ENCODE measurements around the gene SCD5.

SCD5 gene

GRCh38 chr4:82639971-82640370 is 158.6 kb downstream of the SCD5 start:
- TF ChIP-seq CTCF (IDR thresholded peaks at IDR 0.05; ENCODE audit: low read length), result no peak
- TF ChIP-seq EZH2 (optimal IDR thresholded peaks at IDR 0.05; ENCODE audit: low read depth, low read length), result no peak
- no peak for TF ChIP-seq EZH2phosphoT487 (IDR thresholded peaks at IDR 0.05; ENCODE audit: low read length)
- Histone ChIP-seq H2AFZ (ENCODE audit: low read length) (no peak overlapping the region), H3K79me2 (ENCODE audit: low read length) (no peaks in the 10 kb centered on the region), H4K20me1 (ENCODE audit: insufficient read depth, low read length) (no peaks in the 10 kb centered on the region), H3K36me3 (replicated peaks; ENCODE audit: insufficient read depth, low read length) (no peaks in the 10 kb centered on the region), H3F3A (ENCODE audit: insufficient read depth, low read length) (no peaks in the 10 kb centered on the region), H3K4me2 (ENCODE audit: low read depth, low read length) (no peak overlapping the region), H3K27ac (ENCODE audit: low read length) (no peak overlapping the region), H3K9me3 (replicated peaks; ENCODE audit: insufficient read depth, low read length) (no peaks in the 10 kb centered on the region), H3K4me3 (ENCODE audit: low read length) (no peak overlapping the region), H3K27me3 (replicated peaks; ENCODE audit: insufficient read depth, low read length) (no peaks in the 10 kb centered on the region), H3K4me1 (ENCODE audit: low read length) (no peaks in the 10 kb centered on the region), H3K9ac (ENCODE audit: low read length) (no peak overlapping the region), H3K9me2 (replicated peaks; ENCODE audit: insufficient read depth, low read length) (no peaks in the 10 kb centered on the region)
- DNase-seq, result no peak

GRCh38 chr4:82638479-82638878 is 160.1 kb downstream of the SCD5 start:
- Histone ChIP-seq H4K20me1 (ENCODE audit: insufficient read depth, low read length) (no peaks in the 10 kb centered on the region), H3K9me2 (replicated peaks; ENCODE audit: insufficient read depth, low read length) (no peaks in the 10 kb centered on the region), H3K36me3 (replicated peaks; ENCODE audit: insufficient read depth, low read length) (no peaks in the 10 kb centered on the region), H3F3A (ENCODE audit: insufficient read depth, low read length) (no peaks in the 10 kb centered on the region), H3K27ac (ENCODE audit: low read length) (no peak overlapping the region), H3K9ac (ENCODE audit: low read length) (no peak overlapping the region), H2AFZ (ENCODE audit: low read length) (no peak overlapping the region), H3K4me3 (ENCODE audit: low read length) (no peak overlapping the region), H3K27me3 (replicated peaks; ENCODE audit: insufficient read depth, low read length) (no peaks in the 10 kb centered on the region), H3K4me1 (ENCODE audit: low read length) (no peaks in the 10 kb centered on the region), H3K79me2 (ENCODE audit: low read length) (no peaks in the 10 kb centered on the region), H3K4me2 (ENCODE audit: low read depth, low read length) (no peak overlapping the region), H3K9me3 (replicated peaks; ENCODE audit: insufficient read depth, low read length) (no peaks in the 10 kb centered on the region)
- no peak for DNase-seq
- TF ChIP-seq CTCF (IDR thresholded peaks at IDR 0.05; ENCODE audit: low read length), result no peak
- TF ChIP-seq EZH2 (optimal IDR thresholded peaks at IDR 0.05; ENCODE audit: low read depth, low read length), result no peak
- TF ChIP-seq EZH2phosphoT487 (IDR thresholded peaks at IDR 0.05; ENCODE audit: low read length), result no peak

DNA sequence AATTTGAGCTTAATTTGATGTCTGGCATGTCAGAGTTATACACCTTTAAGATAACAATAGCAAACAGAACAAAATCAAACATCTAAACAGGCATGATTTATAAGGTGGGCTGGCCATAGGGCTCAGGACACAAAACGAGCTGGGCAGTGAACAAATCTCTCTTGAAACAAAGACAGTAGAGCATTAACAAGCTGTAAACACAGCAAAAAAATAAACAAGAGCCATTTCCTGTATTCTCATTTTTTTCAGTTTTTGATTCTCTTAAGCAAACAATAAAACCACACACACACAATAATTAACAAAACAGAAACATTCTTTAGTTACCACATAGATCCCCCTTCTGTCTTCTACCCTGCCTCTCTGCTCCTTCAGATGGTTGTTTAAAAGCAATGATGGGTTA is 168.5 kb downstream of the SCD5 start:
- Histone ChIP-seq H3K27me3 (replicated peaks; ENCODE audit: insufficient read depth, low read length) (no peaks in the 10 kb centered on the region), H3K9ac (ENCODE audit: low read length) (no peak overlapping the region), H2AFZ (ENCODE audit: low read length) (no peak overlapping the region), H4K20me1 (ENCODE audit: insufficient read depth, low read length) (no peaks in the 10 kb centered on the region), H3K79me2 (ENCODE audit: low read length) (no peaks in the 10 kb centered on the region), H3K4me2 (ENCODE audit: low read depth, low read length) (no peak overlapping the region), H3K36me3 (replicated peaks; ENCODE audit: insufficient read depth, low read length) (no peaks in the 10 kb centered on the region), H3K4me3 (ENCODE audit: low read length) (no peak overlapping the region), H3F3A (ENCODE audit: insufficient read depth, low read length) (no peaks in the 10 kb centered on the region), H3K4me1 (ENCODE audit: low read length) (no peaks in the 10 kb centered on the region), H3K27ac (ENCODE audit: low read length) (no peak overlapping the region), H3K9me2 (replicated peaks; ENCODE audit: insufficient read depth, low read length) (no peaks in the 10 kb centered on the region), H3K9me3 (replicated peaks; ENCODE audit: insufficient read depth, low read length) (no peaks in the 10 kb centered on the region)
- no peak for DNase-seq
- TF ChIP-seq CTCF (IDR thresholded peaks at IDR 0.05; ENCODE audit: low read length), result no peak
- TF ChIP-seq EZH2 (optimal IDR thresholded peaks at IDR 0.05; ENCODE audit: low read depth, low read length), result no peak
- no peak for TF ChIP-seq EZH2phosphoT487 (IDR thresholded peaks at IDR 0.05; ENCODE audit: low read length)
